ENCODE measurements around the gene RAB11FIP3. TPM values are rescaled to one million over a fixed set of nuclear protein-coding genes. Genes with fewer than 3 reads are reported as not detected.
A peak's percentile ranks its signal among the peaks of the same experiment; 100 is the strongest.

Gene RAB11FIP3
- total and polyA plus RNA-seq, 2 of the 13 experiments (the other 11 are each of a cell fraction or from before 2014, with no cell fraction given) = 34.3 to 57.6 TPM

- TF ChIP-seq ZFP62 (CRISPR knock-in tag; IDR thresholded peaks at IDR 0.05) (no peak), DMAP1 (CRISPR knock-in tag; IDR thresholded peaks at IDR 0.05) (no peak), ZNF776 (CRISPR knock-in tag; IDR thresholded peaks at IDR 0.05) (no peak), ZBTB38 (CRISPR knock-in tag; IDR thresholded peaks at IDR 0.05) (0 out of 2 replicates have a peak, but pooled peaks have one; percentile 25), EP300 (IDR thresholded peaks at IDR 0.05; ENCODE audit: low read depth in 2 of 2, low read length in 2 of 2) (no peak), EP300 (CRISPR knock-in tag; IDR thresholded peaks at IDR 0.05; ENCODE audit: borderline replicate concordance) (0 out of 2 replicates have a peak, but pooled peaks have one; percentile 21), IRF2 (CRISPR knock-in tag; IDR thresholded peaks at IDR 0.05) (0 out of 2 replicates have a peak, but pooled peaks have one; percentile 29), BRF2 (CRISPR knock-in tag; IDR thresholded peaks at IDR 0.05) (no peak), ISL2 (CRISPR knock-in tag; IDR thresholded peaks at IDR 0.05) (no peak), ATF7-NPFF (CRISPR knock-in tag; IDR thresholded peaks at IDR 0.05; ENCODE audit: low read depth) (no peak), PCBP2 (optimal IDR thresholded peaks at IDR 0.05; ENCODE audit: low read depth, low read length, poor library complexity, severe bottlenecking) (no peak), ZNF574 (CRISPR knock-in tag; IDR thresholded peaks at IDR 0.05) (peak; percentile 45; the same call in 1 of the 2 replicates), HMGA1 (CRISPR knock-in tag; conservative IDR thresholded peaks at IDR 0.05) (no peak), TAF1 (CRISPR knock-in tag; IDR thresholded peaks at IDR 0.05) (no peak), NFATC3 (CRISPR knock-in tag; IDR thresholded peaks at IDR 0.05) (no peak), ZBTB2 (CRISPR knock-in tag; IDR thresholded peaks at IDR 0.05; ENCODE audit: low read depth) (no peak), CTCF (CRISPR knock-in tag; IDR thresholded peaks at IDR 0.05) (peak; percentile 97), REL (CRISPR knock-in tag; conservative IDR thresholded peaks at IDR 0.05) (no peak), ZNF260 (CRISPR knock-in tag; IDR thresholded peaks at IDR 0.05; ENCODE audit: borderline replicate concordance, low read depth) (no peak), RBAK (CRISPR knock-in tag; IDR thresholded peaks at IDR 0.05) (peak; percentile 100), FOSL2 (CRISPR knock-in tag; IDR thresholded peaks at IDR 0.05) (peak; percentile 52; the same call in 1 of the 2 replicates), MXD4 (CRISPR knock-in tag; IDR thresholded peaks at IDR 0.05) (no peak), ZNF7 (CRISPR knock-in tag; IDR thresholded peaks at IDR 0.05) (no peak), GTF3A (CRISPR knock-in tag; conservative IDR thresholded peaks at IDR 0.05) (no peak), ZMYM2 (CRISPR knock-in tag; IDR thresholded peaks at IDR 0.05) (peak; percentile 91), NFYC (CRISPR knock-in tag; IDR thresholded peaks at IDR 0.05) (no peak), NFIC (IDR thresholded peaks at IDR 0.05; ENCODE audit: low read length) (no peak)
These were observed 33.5 kb upstream of the RAB11FIP3 start (continued) for GRCh38 chr16:391885-392335.
